ENCODE data around the gene TRIOBP. TPM values are rescaled to one million over a fixed set of nuclear protein-coding genes. Genes with fewer than 3 reads are reported as not detected.

TRIOBP gene
- polyA plus RNA-seq, 1 donor (not counting 4 experiments of a cell fraction or from before 2014, with no cell fraction given): 22.2 TPM

GRCh38 chr22:37765498-37765897 is 68.7 kb downstream of the TRIOBP start:
- FAIRE-seq (no peak), DNase-seq (ENCODE audit: low read depth, low spot score) (no peak)
- no peak overlapping the region for H2AFZ ChIP-seq (ENCODE audit: control insufficient read depth, low read length)
- peaks cover 9% of the 10 kb centered on the region for H3K4me1 ChIP-seq (ENCODE audit: control insufficient read depth, extremely low read depth, insufficient read depth, low read length)
- no peak overlapping the region for H3K9ac ChIP-seq (ENCODE audit: control insufficient read depth, extremely low read depth, insufficient read depth, low read length)
- no peak overlapping the region for H3K27ac ChIP-seq (ENCODE audit: control insufficient read depth, insufficient read depth, low read length)
- H3K4me3 ChIP-seq (ENCODE audit: control insufficient read depth in 2 of 3, extremely low read depth in 1 of 3, insufficient read depth in 2 of 3, low read depth in 1 of 3, low read length in 3 of 3): no peak overlapping the region
- no peaks in the 10 kb centered on the region for H3K79me2 ChIP-seq (ENCODE audit: control insufficient read depth, insufficient read depth, low read length)
- no peak overlapping the region for H3K4me2 ChIP-seq (ENCODE audit: control insufficient read depth, extremely low read depth, insufficient read depth, low read depth, low read length)
- H3K9me1 ChIP-seq (ENCODE audit: control insufficient read depth, extremely low read depth, insufficient read depth, low read length): peaks cover 2% of the 10 kb centered on the region
- H3K27me3 ChIP-seq (ENCODE audit: control insufficient read depth, extremely low read depth, insufficient read depth, low read length): no peaks in the 10 kb centered on the region
- H4K20me1 ChIP-seq (ENCODE audit: control insufficient read depth, extremely low read depth, insufficient read depth, low read length): peaks cover 6% of the 10 kb centered on the region
- no peaks in the 10 kb centered on the region for H3K9me3 ChIP-seq (ENCODE audit: control insufficient read depth, low read depth, low read length)
- dilution Hi-C loops (cut with MboI; ENCODE audit: extremely low pct_ligation_motif_present, low sequenced_read_pairs): no loop called here
- H3K36me3 ChIP-seq (ENCODE audit: control insufficient read depth in 2 of 2, extremely low read depth in 1 of 2, insufficient read depth in 2 of 2, low read length in 2 of 2): peaks cover 25 to 44% of the 10 kb centered on the region in 2 experiments
- TF ChIP-seq CTCF (optimal IDR thresholded peaks at IDR 0.05 in 1 of 3, IDR thresholded peaks at IDR 0.05 in 1 of 3, conservative IDR thresholded peaks at IDR 0.05 in 1 of 3; ENCODE audit: extremely low read depth in 1 of 3, insufficient read depth in 2 of 3, low read length in 3 of 3) (no peak), EZH2 (IDR thresholded peaks at IDR 0.05; ENCODE audit: low read length) (no peak)

GRCh38 chr22:37765953-37766576 is 69.2 kb downstream of the TRIOBP start:
- no peak overlapping the region for H3K9ac ChIP-seq (ENCODE audit: control insufficient read depth, extremely low read depth, insufficient read depth, low read length)
- H4K20me1 ChIP-seq (ENCODE audit: control insufficient read depth, extremely low read depth, insufficient read depth, low read length): peaks cover 6% of the 10 kb centered on the region
- H3K4me3 ChIP-seq (ENCODE audit: control insufficient read depth in 2 of 3, extremely low read depth in 1 of 3, insufficient read depth in 2 of 3, low read depth in 1 of 3, low read length in 3 of 3): no peak overlapping the region
- H3K36me3 ChIP-seq (ENCODE audit: control insufficient read depth in 2 of 2, extremely low read depth in 1 of 2, insufficient read depth in 2 of 2, low read length in 2 of 2): peaks cover 23 to 44% of the 10 kb centered on the region in 2 experiments
- H3K27me3 ChIP-seq (ENCODE audit: control insufficient read depth, extremely low read depth, insufficient read depth, low read length): no peaks in the 10 kb centered on the region
- H3K4me2 ChIP-seq (ENCODE audit: control insufficient read depth, extremely low read depth, insufficient read depth, low read depth, low read length): no peak overlapping the region
- H3K79me2 ChIP-seq (ENCODE audit: control insufficient read depth, insufficient read depth, low read length): no peaks in the 10 kb centered on the region
- no peak overlapping the region for H3K27ac ChIP-seq (ENCODE audit: control insufficient read depth, insufficient read depth, low read length)
- H3K4me1 ChIP-seq (ENCODE audit: control insufficient read depth, extremely low read depth, insufficient read depth, low read length): peaks cover 9% of the 10 kb centered on the region
- dilution Hi-C loops (cut with MboI; ENCODE audit: extremely low pct_ligation_motif_present, low sequenced_read_pairs): no loop called here
- peaks cover 2% of the 10 kb centered on the region for H3K9me1 ChIP-seq (ENCODE audit: control insufficient read depth, extremely low read depth, insufficient read depth, low read length)
- no peak overlapping the region for H2AFZ ChIP-seq (ENCODE audit: control insufficient read depth, low read length)
- TF ChIP-seq EZH2 (IDR thresholded peaks at IDR 0.05; ENCODE audit: low read length): no peak
- TF ChIP-seq CTCF (optimal IDR thresholded peaks at IDR 0.05 in 1 of 3, IDR thresholded peaks at IDR 0.05 in 1 of 3, conservative IDR thresholded peaks at IDR 0.05 in 1 of 3; ENCODE audit: extremely low read depth in 1 of 3, insufficient read depth in 2 of 3, low read length in 3 of 3): no peak
- no peaks in the 10 kb centered on the region for H3K9me3 ChIP-seq (ENCODE audit: control insufficient read depth, low read depth, low read length)
- DNase-seq (ENCODE audit: low read depth, low spot score) (no peak), FAIRE-seq (no peak)
